SK-N-SH (cell line): ENCODE measurements around the gene BNIP3.

ENCODE experiments used
- EZH2phosphoT487 ChIP-seq: fragments of 200-600 bp; sonication (generic); IDR thresholded peaks from 2 replicates; pipeline ENCODE4 v1.6.1; 2017; ENCODE audit warnings: low read depth, mixed run types, mild to moderate bottlenecking, antibody characterized with exemption, moderate library complexity, borderline replicate concordance
- FOXJ3 ChIP-seq: sonication (generic); formaldehyde crosslinking; IDR thresholded peaks from 2 replicates; pipeline ENCODE4 v1.5.1; 2020; ENCODE audit warnings: mild to moderate bottlenecking, missing genetic modification reagents
- JUND ChIP-seq: IDR thresholded peaks from 2 replicates; pipeline ENCODE4 v1.4.0; 2012
- POLR2AphosphoS5 ChIP-seq: IDR thresholded peaks from 2 replicates; pipeline ENCODE4 v1.6.1; 2012; ENCODE audit warnings: low read depth, low read length
- RAD21 ChIP-seq: IDR thresholded peaks from 2 replicates; pipeline ENCODE4 v1.6.1; 2012; ENCODE audit warnings: mild to moderate bottlenecking, low read length
- RCOR1 ChIP-seq: fragments of 150-350 bp; IDR thresholded peaks from 2 replicates; pipeline ENCODE4 v1.6.1; 2017; ENCODE audit warnings: antibody characterized with exemption, low read length
- RFX5 ChIP-seq: IDR thresholded peaks from 2 replicates; pipeline ENCODE4 v1.6.1; 2012; ENCODE audit warnings: mild to moderate bottlenecking, improper control_type of control experiment, low read length
- TF ChIP-seq, protein P1 (sequence below): fragments of 200-600 bp; sonication (generic); IDR thresholded peaks from 2 replicates; pipeline ENCODE4 v1.6.1; 2017; ENCODE audit warnings: antibody characterized with exemption, mild to moderate bottlenecking, moderate library complexity
- TF ChIP-seq, protein P2 (sequence below): IDR thresholded peaks from 2 replicates; pipeline ENCODE4; 2012
- TF ChIP-seq, protein P3 (sequence below): IDR thresholded peaks from 2 replicates; pipeline ENCODE4 v1.4.0; 2012; ENCODE audit warnings: low read depth

DNA sequence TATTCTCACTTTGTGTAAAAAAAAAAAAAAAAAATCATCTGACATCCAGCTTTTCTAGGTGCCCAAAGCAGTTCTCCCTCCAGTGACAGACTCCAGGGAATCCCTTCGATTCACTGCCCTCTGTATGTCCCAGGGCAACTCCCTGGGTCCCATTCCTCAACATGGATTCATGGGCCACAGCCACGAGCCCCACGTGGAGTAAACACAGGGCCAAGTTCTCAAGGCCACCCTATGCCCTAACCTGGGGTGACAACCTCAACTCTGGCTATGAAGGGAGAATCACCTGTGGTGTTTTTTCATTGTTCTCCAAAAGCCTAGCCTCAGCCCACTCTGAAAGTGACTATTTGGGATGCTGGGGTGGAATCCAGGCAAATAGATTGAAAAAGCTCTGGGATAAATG lies 3.4 kb downstream of the BNIP3 start:
- TF ChIP-seq FOXJ3 (no peak), POLR2AphosphoS5 (no peak), EZH2phosphoT487 (no peak), RCOR1 (no peak), RAD21 (no peak), JUND (no peak), RFX5 (no peak)
- TF ChIP-seq, protein P1, sequence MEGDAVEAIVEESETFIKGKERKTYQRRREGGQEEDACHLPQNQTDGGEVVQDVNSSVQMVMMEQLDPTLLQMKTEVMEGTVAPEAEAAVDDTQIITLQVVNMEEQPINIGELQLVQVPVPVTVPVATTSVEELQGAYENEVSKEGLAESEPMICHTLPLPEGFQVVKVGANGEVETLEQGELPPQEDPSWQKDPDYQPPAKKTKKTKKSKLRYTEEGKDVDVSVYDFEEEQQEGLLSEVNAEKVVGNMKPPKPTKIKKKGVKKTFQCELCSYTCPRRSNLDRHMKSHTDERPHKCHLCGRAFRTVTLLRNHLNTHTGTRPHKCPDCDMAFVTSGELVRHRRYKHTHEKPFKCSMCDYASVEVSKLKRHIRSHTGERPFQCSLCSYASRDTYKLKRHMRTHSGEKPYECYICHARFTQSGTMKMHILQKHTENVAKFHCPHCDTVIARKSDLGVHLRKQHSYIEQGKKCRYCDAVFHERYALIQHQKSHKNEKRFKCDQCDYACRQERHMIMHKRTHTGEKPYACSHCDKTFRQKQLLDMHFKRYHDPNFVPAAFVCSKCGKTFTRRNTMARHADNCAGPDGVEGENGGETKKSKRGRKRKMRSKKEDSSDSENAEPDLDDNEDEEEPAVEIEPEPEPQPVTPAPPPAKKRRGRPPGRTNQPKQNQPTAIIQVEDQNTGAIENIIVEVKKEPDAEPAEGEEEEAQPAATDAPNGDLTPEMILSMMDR = no peak
- TF ChIP-seq, protein P2, sequence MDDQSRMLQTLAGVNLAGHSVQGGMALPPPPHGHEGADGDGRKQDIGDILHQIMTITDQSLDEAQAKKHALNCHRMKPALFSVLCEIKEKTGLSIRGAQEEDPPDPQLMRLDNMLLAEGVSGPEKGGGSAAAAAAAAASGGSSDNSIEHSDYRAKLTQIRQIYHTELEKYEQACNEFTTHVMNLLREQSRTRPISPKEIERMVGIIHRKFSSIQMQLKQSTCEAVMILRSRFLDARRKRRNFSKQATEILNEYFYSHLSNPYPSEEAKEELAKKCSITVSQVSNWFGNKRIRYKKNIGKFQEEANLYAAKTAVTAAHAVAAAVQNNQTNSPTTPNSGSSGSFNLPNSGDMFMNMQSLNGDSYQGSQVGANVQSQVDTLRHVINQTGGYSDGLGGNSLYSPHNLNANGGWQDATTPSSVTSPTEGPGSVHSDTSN = no peak
- TF ChIP-seq, protein P3, sequence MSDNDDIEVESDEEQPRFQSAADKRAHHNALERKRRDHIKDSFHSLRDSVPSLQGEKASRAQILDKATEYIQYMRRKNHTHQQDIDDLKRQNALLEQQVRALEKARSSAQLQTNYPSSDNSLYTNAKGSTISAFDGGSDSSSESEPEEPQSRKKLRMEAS = no peak
